ENCODE measurements around the gene DDX27. TPM values are rescaled to one million over a fixed set of nuclear protein-coding genes. Genes with fewer than 3 reads are reported as not detected.

Gene DDX27
- total and polyA plus RNA-seq, 2 of the 13 experiments (the other 11 are each of a cell fraction or from before 2014, with no cell fraction given): 42.6 to 72.8 TPM

DNA sequence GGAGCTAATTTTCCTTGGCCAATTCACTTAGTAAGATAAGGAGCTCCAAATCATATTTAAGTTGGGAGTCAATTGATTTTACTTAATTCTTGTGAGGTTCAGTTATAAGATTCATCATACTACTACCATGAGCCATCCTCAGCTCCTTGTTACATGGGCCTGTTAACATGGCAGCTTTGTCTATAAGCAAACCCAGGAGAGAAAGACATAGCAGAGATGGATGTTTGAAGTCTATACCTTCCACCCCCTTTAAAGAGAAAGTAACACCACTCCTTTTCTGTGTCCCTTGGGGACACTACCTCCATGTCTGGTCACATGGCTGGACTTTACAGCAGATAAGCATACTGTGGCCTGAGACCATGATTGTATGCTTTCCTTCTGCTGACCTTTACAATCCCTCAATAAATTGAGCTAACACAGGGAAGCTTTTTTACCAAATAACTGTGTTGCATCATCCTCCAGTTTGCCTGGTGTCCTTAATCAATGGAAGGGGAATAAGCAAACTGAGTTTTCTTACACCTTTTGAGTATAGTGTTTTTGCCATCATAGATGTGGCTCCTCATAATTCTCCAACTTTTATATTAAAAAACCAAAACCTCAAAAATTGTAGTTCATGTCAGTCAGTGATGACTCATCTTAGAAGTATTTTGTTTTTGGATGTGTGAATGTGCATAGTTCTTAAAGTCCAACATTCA lies 68.5 kb downstream of the DDX27 start:
- H3K4me3 ChIP-seq (replicated peaks in 1 of 3; ENCODE audit: insufficient read depth in 1 of 3, low read depth in 2 of 3, low read length in 3 of 3): no peak overlapping the region; a peak in 1 of 6 replicates
- CTCF ChIA-PET (ENCODE audit: low intra/inter-chr PET ratio, low total read pairs): no interaction called here
- ATAC-seq (peak; percentile 6), DNase-seq (ENCODE audit: low spot score) (peak; percentile 61), FAIRE-seq (no peak)
- H2AFZ ChIP-seq (ENCODE audit: low read length): no peak overlapping the region
- BruUV-seq (replicated peaks): TSS peak; percentile 1
- peaks cover 55% of the 10 kb centered on the region for H3K79me2 ChIP-seq (ENCODE audit: insufficient read depth, low read length)
- no peaks in the 10 kb centered on the region for H3K9me3 ChIP-seq (ENCODE audit: low read length)
- H4K20me1 ChIP-seq (ENCODE audit: insufficient read depth, low read length): peaks cover 83% of the 10 kb centered on the region
- peak overlapping the region; percentile 39 for H3K27ac ChIP-seq (ENCODE audit: extremely low read length, insufficient read depth, low read length)
- intact Hi-C loops (cut with micrococcal nuclease; ENCODE audit: unreplicated experiment): no loop called here
- H3K36me3 ChIP-seq (replicated peaks in 1 of 2; ENCODE audit: control insufficient read depth in 1 of 2, insufficient read depth in 2 of 2, low read length in 2 of 2): peaks cover 52 to 82% of the 10 kb centered on the region in 2 experiments
- H3K27me3 ChIP-seq (ENCODE audit: control insufficient read depth in 1 of 2, insufficient read depth in 2 of 2, low read length in 2 of 2): no peaks in the 10 kb centered on the region
- H3K9ac ChIP-seq (ENCODE audit: insufficient read depth, low read depth, low read length): no peak overlapping the region
- in situ Hi-C loops (cut with HindIII; ENCODE audit: extremely low pct_ligation_motif_present, low pct_unique_long_range_greater_than_20kb): no loop called here
- H3K4me1 ChIP-seq (ENCODE audit: insufficient read depth, low read length): peaks cover 60% of the 10 kb centered on the region
- POLR2A ChIA-PET: interaction anchor here (0.7 to 3.4 kb wide), 7 partner anchors 7 to 69 kb away, joined by 3 to 23 read pairs (median 4); partner anchors contain the start of genes DDX27 and ZNFX1
- H3K4me2 ChIP-seq (ENCODE audit: low read depth, low read length): no peak overlapping the region; the same call in 1 of the 2 replicates
- TF ChIP-seq SMARCE1 (IDR thresholded peaks at IDR 0.05; ENCODE audit: borderline replicate concordance) (no peak), TCF12 (IDR thresholded peaks at IDR 0.05) (no peak), TCF12 (CRISPR knock-in tag; IDR thresholded peaks at IDR 0.05) (no peak), GLI4 (CRISPR knock-in tag; IDR thresholded peaks at IDR 0.05; ENCODE audit: borderline replicate concordance) (no peak), AKAP8 (CRISPR knock-in tag; IDR thresholded peaks at IDR 0.05) (no peak), ISL2 (CRISPR knock-in tag; IDR thresholded peaks at IDR 0.05) (no peak), ZNF205 (CRISPR knock-in tag; IDR thresholded peaks at IDR 0.05) (0 out of 2 replicates have a peak, but pooled peaks have one; percentile 8), MLX (CRISPR knock-in tag; IDR thresholded peaks at IDR 0.05) (no peak), ZNF224 (CRISPR knock-in tag; IDR thresholded peaks at IDR 0.05) (no peak), AGO1 (IDR thresholded peaks at IDR 0.05; ENCODE audit: low read depth, low read length, poor library complexity, severe bottlenecking) (no peak), ZNF335 (CRISPR knock-in tag; IDR thresholded peaks at IDR 0.05) (no peak)
- TF ChIP-seq, protein P1, sequence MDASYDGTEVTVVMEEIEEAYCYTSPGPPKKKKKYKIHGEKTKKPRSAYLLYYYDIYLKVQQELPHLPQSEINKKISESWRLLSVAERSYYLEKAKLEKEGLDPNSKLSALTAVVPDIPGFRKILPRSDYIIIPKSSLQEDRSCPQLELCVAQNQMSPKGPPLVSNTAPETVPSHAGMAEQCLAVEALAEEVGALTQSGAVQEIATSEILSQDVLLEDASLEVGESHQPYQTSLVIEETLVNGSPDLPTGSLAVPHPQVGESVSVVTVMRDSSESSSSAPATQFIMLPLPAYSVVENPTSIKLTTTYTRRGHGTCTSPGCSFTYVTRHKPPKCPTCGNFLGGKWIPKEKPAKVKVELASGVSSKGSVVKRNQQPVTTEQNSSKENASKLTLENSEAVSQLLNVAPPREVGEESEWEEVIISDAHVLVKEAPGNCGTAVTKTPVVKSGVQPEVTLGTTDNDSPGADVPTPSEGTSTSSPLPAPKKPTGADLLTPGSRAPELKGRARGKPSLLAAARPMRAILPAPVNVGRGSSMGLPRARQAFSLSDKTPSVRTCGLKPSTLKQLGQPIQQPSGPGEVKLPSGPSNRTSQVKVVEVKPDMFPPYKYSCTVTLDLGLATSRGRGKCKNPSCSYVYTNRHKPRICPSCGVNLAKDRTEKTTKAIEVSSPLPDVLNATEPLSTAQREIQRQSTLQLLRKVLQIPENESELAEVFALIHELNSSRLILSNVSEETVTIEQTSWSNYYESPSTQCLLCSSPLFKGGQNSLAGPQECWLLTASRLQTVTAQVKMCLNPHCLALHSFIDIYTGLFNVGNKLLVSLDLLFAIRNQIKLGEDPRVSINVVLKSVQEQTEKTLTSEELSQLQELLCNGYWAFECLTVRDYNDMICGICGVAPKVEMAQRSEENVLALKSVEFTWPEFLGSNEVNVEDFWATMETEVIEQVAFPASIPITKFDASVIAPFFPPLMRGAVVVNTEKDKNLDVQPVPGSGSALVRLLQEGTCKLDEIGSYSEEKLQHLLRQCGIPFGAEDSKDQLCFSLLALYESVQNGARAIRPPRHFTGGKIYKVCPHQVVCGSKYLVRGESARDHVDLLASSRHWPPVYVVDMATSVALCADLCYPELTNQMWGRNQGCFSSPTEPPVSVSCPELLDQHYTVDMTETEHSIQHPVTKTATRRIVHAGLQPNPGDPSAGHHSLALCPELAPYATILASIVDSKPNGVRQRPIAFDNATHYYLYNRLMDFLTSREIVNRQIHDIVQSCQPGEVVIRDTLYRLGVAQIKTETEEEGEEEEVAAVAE (CRISPR knock-in tag; IDR thresholded peaks at IDR 0.05; ENCODE audit: borderline replicate concordance): no peak
- TF ChIP-seq, protein P2, sequence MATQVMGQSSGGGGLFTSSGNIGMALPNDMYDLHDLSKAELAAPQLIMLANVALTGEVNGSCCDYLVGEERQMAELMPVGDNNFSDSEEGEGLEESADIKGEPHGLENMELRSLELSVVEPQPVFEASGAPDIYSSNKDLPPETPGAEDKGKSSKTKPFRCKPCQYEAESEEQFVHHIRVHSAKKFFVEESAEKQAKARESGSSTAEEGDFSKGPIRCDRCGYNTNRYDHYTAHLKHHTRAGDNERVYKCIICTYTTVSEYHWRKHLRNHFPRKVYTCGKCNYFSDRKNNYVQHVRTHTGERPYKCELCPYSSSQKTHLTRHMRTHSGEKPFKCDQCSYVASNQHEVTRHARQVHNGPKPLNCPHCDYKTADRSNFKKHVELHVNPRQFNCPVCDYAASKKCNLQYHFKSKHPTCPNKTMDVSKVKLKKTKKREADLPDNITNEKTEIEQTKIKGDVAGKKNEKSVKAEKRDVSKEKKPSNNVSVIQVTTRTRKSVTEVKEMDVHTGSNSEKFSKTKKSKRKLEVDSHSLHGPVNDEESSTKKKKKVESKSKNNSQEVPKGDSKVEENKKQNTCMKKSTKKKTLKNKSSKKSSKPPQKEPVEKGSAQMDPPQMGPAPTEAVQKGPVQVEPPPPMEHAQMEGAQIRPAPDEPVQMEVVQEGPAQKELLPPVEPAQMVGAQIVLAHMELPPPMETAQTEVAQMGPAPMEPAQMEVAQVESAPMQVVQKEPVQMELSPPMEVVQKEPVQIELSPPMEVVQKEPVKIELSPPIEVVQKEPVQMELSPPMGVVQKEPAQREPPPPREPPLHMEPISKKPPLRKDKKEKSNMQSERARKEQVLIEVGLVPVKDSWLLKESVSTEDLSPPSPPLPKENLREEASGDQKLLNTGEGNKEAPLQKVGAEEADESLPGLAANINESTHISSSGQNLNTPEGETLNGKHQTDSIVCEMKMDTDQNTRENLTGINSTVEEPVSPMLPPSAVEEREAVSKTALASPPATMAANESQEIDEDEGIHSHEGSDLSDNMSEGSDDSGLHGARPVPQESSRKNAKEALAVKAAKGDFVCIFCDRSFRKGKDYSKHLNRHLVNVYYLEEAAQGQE (IDR thresholded peaks at IDR 0.05; ENCODE audit: borderline replicate concordance in 1 of 2, low read depth in 1 of 2, low read length in 2 of 2): no peak
- TF ChIP-seq, protein P3, sequence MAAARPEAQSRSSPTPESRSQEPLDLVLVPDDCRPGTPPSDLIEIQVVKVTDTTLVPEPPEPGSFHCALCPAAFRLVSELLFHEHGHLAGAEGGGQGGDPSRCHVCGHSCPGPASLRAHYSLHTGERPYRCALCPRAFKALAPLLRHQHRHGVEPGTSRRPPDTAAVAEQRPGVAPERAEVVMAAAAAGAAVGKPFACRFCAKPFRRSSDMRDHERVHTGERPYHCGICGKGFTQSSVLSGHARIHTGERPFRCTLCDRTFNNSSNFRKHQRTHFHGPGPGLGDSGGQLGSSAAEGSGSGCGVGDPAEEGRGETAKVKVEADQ (CRISPR knock-in tag; IDR thresholded peaks at IDR 0.05; ENCODE audit: borderline replicate concordance): no peak
